ENCODE measurements around the gene GAREM1. TPM values are rescaled to one million over a fixed set of nuclear protein-coding genes. Genes with fewer than 3 reads are reported as not detected.

The GAREM1 gene
- total and polyA plus RNA-seq, 2 donors from 2014 or later: 7.0 to 47.0 TPM

DNA sequence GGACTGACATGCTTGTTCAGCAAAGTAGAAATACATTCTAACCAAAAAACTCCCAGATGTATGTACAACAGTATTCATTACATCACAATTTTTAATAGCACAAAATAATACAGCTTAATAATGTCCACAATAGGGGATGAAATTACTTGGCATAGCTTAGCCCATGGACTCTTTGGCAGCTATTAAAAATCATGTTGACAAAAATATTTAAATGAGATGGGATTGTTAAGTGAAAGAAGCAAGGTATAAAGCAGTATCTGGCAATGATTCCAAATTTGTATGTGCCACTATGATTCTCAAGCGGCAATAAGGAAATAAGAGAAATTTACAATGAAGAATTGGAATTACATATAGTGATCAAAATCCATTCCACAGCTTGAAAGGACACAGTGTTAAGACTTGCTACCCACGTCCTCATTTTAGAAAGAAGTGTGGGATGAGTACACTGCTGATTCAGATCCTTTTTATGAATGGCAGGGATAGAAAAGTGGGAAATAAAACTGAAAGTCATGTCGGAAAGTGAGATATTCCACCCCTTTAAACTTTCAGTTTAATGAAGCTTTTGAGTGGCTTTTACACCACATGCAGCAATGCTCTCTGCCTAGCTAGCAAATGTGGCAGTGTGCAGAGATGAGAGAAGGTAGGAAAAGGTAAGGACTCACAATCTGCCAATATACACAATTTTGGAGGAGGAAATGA is 2.4 kb downstream of the GAREM1 start:
- peak overlapping the region in 1 of 3 donors; percentile 41 for H3K9ac ChIP-seq (ENCODE audit: low read length in 3 of 3)
- intact Hi-C loops (cut with DNase I): no loop called here

DNA sequence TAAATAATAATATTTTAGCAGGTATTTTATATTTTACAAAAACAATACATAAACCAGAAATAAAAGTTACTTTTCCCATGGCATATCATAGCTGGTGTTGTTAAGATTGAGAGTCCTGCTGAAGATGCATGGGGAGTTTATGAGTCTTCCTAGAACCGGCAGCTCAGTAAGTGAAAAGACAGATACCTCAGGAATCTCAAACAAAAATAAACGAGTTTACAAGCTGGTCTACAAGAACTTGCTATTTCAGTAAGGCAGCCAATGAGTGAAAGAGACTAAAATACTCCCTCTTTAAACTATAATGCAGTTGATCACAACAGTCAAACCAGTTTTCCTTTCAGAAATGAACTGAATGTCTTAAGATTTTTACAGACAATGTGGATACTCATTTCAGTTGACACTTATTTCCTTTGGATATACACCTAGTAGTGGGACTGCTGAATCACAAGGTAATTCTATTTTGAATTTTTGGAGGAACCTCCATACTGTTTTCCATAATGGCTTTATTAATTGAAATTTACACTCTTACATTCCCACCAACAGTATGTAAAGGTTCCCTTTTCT is 8.9 kb downstream of the GAREM1 start:
- Histone ChIP-seq H3K9me3 (ENCODE audit: control insufficient read depth in 2 of 3, insufficient read depth in 1 of 3, low read length in 3 of 3) (no peaks in the 10 kb centered on the region), H3K4me1 (ENCODE audit: control insufficient read depth in 2 of 3, insufficient read depth in 2 of 3, low read depth in 1 of 3, low read length in 3 of 3) (peaks cover 0 to 10% (median 0%) of the 10 kb centered on the region in 3 donors), H3K27ac (ENCODE audit: low read depth in 2 of 2, low read length in 2 of 2) (peak overlapping the region in 1 of 2 donors; percentile 32), H3K9ac (ENCODE audit: low read length in 3 of 3) (no peak overlapping the region), H3K4me3 (ENCODE audit: low read length in 3 of 3) (no peak overlapping the region), H3K36me3 (ENCODE audit: control insufficient read depth in 2 of 3, insufficient read depth in 3 of 3, low read length in 3 of 3) (no peaks in the 10 kb centered on the region), H3K27me3 (ENCODE audit: control insufficient read depth, insufficient read depth, low read length) (no peaks in the 10 kb centered on the region)
- TF ChIP-seq, protein P1, sequence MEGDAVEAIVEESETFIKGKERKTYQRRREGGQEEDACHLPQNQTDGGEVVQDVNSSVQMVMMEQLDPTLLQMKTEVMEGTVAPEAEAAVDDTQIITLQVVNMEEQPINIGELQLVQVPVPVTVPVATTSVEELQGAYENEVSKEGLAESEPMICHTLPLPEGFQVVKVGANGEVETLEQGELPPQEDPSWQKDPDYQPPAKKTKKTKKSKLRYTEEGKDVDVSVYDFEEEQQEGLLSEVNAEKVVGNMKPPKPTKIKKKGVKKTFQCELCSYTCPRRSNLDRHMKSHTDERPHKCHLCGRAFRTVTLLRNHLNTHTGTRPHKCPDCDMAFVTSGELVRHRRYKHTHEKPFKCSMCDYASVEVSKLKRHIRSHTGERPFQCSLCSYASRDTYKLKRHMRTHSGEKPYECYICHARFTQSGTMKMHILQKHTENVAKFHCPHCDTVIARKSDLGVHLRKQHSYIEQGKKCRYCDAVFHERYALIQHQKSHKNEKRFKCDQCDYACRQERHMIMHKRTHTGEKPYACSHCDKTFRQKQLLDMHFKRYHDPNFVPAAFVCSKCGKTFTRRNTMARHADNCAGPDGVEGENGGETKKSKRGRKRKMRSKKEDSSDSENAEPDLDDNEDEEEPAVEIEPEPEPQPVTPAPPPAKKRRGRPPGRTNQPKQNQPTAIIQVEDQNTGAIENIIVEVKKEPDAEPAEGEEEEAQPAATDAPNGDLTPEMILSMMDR (IDR thresholded peaks at IDR 0.05; ENCODE audit: borderline replicate concordance, extremely low read depth, insufficient read depth): no peak
- intact Hi-C loops (cut with DNase I): no loop called here
- no peak for DNase-seq
- no peak for FAIRE-seq

More for the DNA sequence above, 2.4 kb downstream of the GAREM1 start:
- H3K4me3 ChIP-seq (ENCODE audit: low read length in 3 of 3): peak overlapping the region; percentile 68 to 93 (median 92)
- FAIRE-seq: no peak
- peak overlapping the region in 1 of 2 donors; percentile 15 for H3K27ac ChIP-seq (ENCODE audit: low read depth in 2 of 2, low read length in 2 of 2)
- H3K9me3 ChIP-seq (ENCODE audit: control insufficient read depth in 2 of 3, insufficient read depth in 1 of 3, low read length in 3 of 3): no peaks in the 10 kb centered on the region
- H3K36me3 ChIP-seq (ENCODE audit: control insufficient read depth in 2 of 3, insufficient read depth in 3 of 3, low read length in 3 of 3): no peaks in the 10 kb centered on the region
- TF ChIP-seq, protein P1 (IDR thresholded peaks at IDR 0.05; ENCODE audit: borderline replicate concordance, extremely low read depth, insufficient read depth): no peak
- DNase-seq: peak in 1 of 5 donors; percentile 16
- H3K4me1 ChIP-seq (ENCODE audit: control insufficient read depth in 2 of 3, insufficient read depth in 2 of 3, low read depth in 1 of 3, low read length in 3 of 3): peaks cover 0 to 8% (median 0%) of the 10 kb centered on the region in 3 donors
- no peaks in the 10 kb centered on the region for H3K27me3 ChIP-seq (ENCODE audit: control insufficient read depth, insufficient read depth, low read length)

DNA sequence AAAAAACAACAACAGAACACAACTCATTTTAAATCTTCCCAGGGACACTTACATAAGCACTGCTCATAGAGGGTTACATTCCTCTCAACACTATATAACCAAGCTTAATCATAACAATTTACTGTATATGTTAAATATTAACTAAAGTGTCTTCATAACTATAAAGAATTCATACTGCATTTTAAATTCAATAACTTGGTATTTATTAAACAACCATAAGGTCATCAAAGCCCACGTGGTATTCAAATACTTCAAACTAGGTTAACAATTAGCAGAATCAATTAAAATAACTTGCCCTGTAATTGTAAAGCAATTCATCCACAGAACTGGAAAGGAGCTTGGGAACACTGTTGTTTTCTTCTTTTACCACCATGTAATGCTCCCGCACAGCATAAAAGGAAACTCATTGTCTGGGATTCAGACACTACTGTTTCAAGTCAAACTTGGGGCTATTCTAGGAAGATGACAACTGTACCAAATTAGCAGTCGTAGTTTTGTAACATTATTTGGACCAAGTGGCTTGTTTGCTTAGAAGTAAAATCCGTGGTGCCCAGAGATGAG is 10.4 kb downstream of the GAREM1 start:
- peak; percentile 85 for FAIRE-seq
- intact Hi-C loops (cut with DNase I): no loop called here

More for the DNA sequence above, 10.4 kb downstream of the GAREM1 start:
- H3K9ac ChIP-seq (ENCODE audit: low read length in 3 of 3): peak overlapping the region in 1 of 3 donors; percentile 31
- no peaks in the 10 kb centered on the region for H3K36me3 ChIP-seq (ENCODE audit: control insufficient read depth in 2 of 3, insufficient read depth in 3 of 3, low read length in 3 of 3)
- H3K27ac ChIP-seq (ENCODE audit: low read depth in 2 of 2, low read length in 2 of 2): peak overlapping the region; percentile 23 to 63
- peaks cover 0 to 15% (median 0%) of the 10 kb centered on the region in 3 donors for H3K4me1 ChIP-seq (ENCODE audit: control insufficient read depth in 2 of 3, insufficient read depth in 2 of 3, low read depth in 1 of 3, low read length in 3 of 3)
- no peaks in the 10 kb centered on the region for H3K9me3 ChIP-seq (ENCODE audit: control insufficient read depth in 2 of 3, insufficient read depth in 1 of 3, low read length in 3 of 3)
- peak in 2 of 5 donors; percentile 58 to 59 for DNase-seq
- TF ChIP-seq, protein P1 (IDR thresholded peaks at IDR 0.05; ENCODE audit: borderline replicate concordance, extremely low read depth, insufficient read depth): no peak
- no peaks in the 10 kb centered on the region for H3K27me3 ChIP-seq (ENCODE audit: control insufficient read depth, insufficient read depth, low read length)
- peak overlapping the region in 2 of 3 donors; percentile 13 to 54 for H3K4me3 ChIP-seq (ENCODE audit: low read length in 3 of 3)

Data from kidney (tissue), 14 donors.